Measurements from ENCODE around the gene SLC25A43. TPM values are rescaled to one million over a fixed set of nuclear protein-coding genes. Genes with fewer than 3 reads are reported as not detected.

Gene SLC25A43
- total RNA-seq, 2 experiments from 2014 or later = 13.7 to 15.6 TPM

DNA sequence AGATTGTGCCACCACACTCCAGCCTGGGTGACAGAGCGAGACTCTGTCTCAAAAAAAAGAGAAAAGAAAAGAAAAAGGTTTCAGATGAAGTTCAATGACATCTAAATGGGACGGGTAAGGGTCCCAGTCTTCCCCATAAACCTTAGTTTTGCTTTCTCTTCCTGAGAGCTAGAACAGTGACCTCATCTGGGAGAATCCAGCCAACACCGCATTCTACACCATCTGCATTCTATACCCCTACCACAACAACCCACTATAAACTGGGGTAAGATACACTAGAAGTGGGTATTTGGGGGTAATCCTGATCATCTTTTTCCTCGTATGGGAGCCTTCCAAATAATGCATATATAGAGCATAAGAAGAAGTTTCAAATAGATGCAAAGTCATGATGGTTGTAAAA is 18.2 kb downstream of the SLC25A43 start:
- no peaks in the 10 kb centered on the region for H4K20me1 ChIP-seq (ENCODE audit: insufficient read depth, low read length)
- H3K9me3 ChIP-seq (ENCODE audit: low read length) = no peaks in the 10 kb centered on the region
- H3K79me2 ChIP-seq (ENCODE audit: insufficient read depth, low read depth, low read length) = no peaks in the 10 kb centered on the region
- H3K36me3 ChIP-seq (ENCODE audit: insufficient read depth, low read length) = no peaks in the 10 kb centered on the region
- BruUV-seq (replicated peaks) = no TSS peak
- no peak overlapping the region for H3K4me2 ChIP-seq (ENCODE audit: low read length)
- CTCF ChIA-PET (ENCODE audit: unreplicated experiment) = no interaction called here
- intact Hi-C loops (cut with micrococcal nuclease; ENCODE audit: unreplicated experiment) = loop anchor here (10.0 kb wide), 1 partner anchor 97 kb away; no protein-coding TSS in a partner anchor
- DNase-seq (ENCODE audit: low spot score) = no peak
- POLR2A ChIA-PET = no interaction called here
- no peak overlapping the region for H3K27ac ChIP-seq (ENCODE audit: low read depth, low read length, poor library complexity, severe bottlenecking)
- H3K4me3 ChIP-seq (ENCODE audit: low read depth, low read length, poor library complexity, severe bottlenecking) = no peak overlapping the region
- TF ChIP-seq, protein P1, sequence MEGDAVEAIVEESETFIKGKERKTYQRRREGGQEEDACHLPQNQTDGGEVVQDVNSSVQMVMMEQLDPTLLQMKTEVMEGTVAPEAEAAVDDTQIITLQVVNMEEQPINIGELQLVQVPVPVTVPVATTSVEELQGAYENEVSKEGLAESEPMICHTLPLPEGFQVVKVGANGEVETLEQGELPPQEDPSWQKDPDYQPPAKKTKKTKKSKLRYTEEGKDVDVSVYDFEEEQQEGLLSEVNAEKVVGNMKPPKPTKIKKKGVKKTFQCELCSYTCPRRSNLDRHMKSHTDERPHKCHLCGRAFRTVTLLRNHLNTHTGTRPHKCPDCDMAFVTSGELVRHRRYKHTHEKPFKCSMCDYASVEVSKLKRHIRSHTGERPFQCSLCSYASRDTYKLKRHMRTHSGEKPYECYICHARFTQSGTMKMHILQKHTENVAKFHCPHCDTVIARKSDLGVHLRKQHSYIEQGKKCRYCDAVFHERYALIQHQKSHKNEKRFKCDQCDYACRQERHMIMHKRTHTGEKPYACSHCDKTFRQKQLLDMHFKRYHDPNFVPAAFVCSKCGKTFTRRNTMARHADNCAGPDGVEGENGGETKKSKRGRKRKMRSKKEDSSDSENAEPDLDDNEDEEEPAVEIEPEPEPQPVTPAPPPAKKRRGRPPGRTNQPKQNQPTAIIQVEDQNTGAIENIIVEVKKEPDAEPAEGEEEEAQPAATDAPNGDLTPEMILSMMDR (conservative IDR thresholded peaks at IDR 0.05; ENCODE audit: low read length) = no peak
- no peak for TF ChIP-seq EZH2phosphoT487 (IDR thresholded peaks at IDR 0.05; ENCODE audit: borderline replicate concordance, low read depth, low read length)
- no peaks in the 10 kb centered on the region for H3K4me1 ChIP-seq (ENCODE audit: insufficient read depth, low read length, poor library complexity, severe bottlenecking)
- no peaks in the 10 kb centered on the region for H3K9me2 ChIP-seq (ENCODE audit: insufficient read depth, low read length)
- H2AFZ ChIP-seq (ENCODE audit: low read length) = no peak overlapping the region

DNA sequence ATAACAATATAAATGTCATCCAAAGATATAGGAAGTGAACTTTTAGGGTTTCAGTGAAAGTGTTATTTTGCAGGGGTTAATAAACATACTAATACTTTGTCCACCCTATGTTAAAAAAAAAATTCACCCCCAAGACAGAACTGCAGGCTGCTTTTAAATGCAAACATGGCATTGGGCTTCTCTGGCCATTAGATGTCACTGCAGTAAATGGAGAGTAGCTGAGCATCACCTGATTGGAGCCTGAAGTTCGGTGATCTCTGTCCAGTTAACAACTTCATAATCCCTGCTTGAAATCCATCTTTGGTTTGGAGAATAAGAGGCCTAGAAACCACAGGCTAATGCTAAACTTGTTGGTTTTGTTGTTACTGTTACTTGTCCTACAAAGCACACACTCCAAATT is 18.7 kb downstream of the SLC25A43 start:
- Histone ChIP-seq H3K9me2 (ENCODE audit: insufficient read depth, low read length) (no peaks in the 10 kb centered on the region), H3K4me2 (ENCODE audit: low read length) (no peak overlapping the region), H3K4me3 (ENCODE audit: low read depth, low read length, poor library complexity, severe bottlenecking) (no peak overlapping the region), H4K20me1 (ENCODE audit: insufficient read depth, low read length) (no peaks in the 10 kb centered on the region), H2AFZ (ENCODE audit: low read length) (no peak overlapping the region), H3K9me3 (ENCODE audit: low read length) (no peaks in the 10 kb centered on the region), H3K79me2 (ENCODE audit: insufficient read depth, low read depth, low read length) (no peaks in the 10 kb centered on the region), H3K36me3 (ENCODE audit: insufficient read depth, low read length) (no peaks in the 10 kb centered on the region), H3K27ac (ENCODE audit: low read depth, low read length, poor library complexity, severe bottlenecking) (no peak overlapping the region), H3K4me1 (ENCODE audit: insufficient read depth, low read length, poor library complexity, severe bottlenecking) (no peaks in the 10 kb centered on the region)
- intact Hi-C loops (cut with micrococcal nuclease; ENCODE audit: unreplicated experiment) = loop anchor here (10.0 kb wide), 1 partner anchor 97 kb away; no protein-coding TSS in a partner anchor
- TF ChIP-seq EZH2phosphoT487 (IDR thresholded peaks at IDR 0.05; ENCODE audit: borderline replicate concordance, low read depth, low read length) = no peak
- TF ChIP-seq, protein P1 (conservative IDR thresholded peaks at IDR 0.05; ENCODE audit: low read length) = peak; percentile 73
- BruUV-seq (replicated peaks) = no TSS peak
- peak; percentile 36 for DNase-seq (ENCODE audit: low spot score)
- ChIA-PET CTCF (ENCODE audit: unreplicated experiment) (no interaction called here), POLR2A (no interaction called here)

DNA sequence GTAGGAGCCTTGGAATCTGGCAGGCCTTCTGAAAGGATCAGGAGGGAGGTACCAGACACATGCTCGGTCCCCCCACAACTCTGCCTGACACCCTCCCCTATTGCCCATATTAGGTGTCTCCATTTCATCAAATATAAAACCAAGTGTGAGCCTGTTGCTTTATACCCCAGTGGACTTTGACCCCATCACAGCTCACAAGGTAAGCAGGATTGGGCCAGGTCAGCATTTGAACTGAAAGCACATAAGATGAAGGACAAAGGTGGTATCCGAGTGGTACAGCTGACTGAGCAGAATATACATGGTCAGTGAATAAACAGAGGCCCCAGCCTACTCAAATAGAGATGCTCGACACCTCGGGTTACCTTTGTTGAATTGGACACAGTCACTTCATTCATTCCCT is 20.0 kb downstream of the SLC25A43 start:
- Histone ChIP-seq H3K9me3 (ENCODE audit: low read length) (no peaks in the 10 kb centered on the region), H4K20me1 (ENCODE audit: insufficient read depth, low read length) (no peaks in the 10 kb centered on the region), H3K4me1 (ENCODE audit: insufficient read depth, low read length, poor library complexity, severe bottlenecking) (no peaks in the 10 kb centered on the region), H3K79me2 (ENCODE audit: insufficient read depth, low read depth, low read length) (no peaks in the 10 kb centered on the region), H3K27ac (ENCODE audit: low read depth, low read length, poor library complexity, severe bottlenecking) (no peak overlapping the region), H2AFZ (ENCODE audit: low read length) (no peak overlapping the region), H3K36me3 (ENCODE audit: insufficient read depth, low read length) (no peaks in the 10 kb centered on the region), H3K4me2 (ENCODE audit: low read length) (no peak overlapping the region), H3K4me3 (ENCODE audit: low read depth, low read length, poor library complexity, severe bottlenecking) (no peak overlapping the region), H3K9me2 (ENCODE audit: insufficient read depth, low read length) (no peaks in the 10 kb centered on the region)
- BruUV-seq (replicated peaks) = no TSS peak
- no peak for DNase-seq (ENCODE audit: low spot score)
- POLR2A ChIA-PET = no interaction called here
- no peak for TF ChIP-seq EZH2phosphoT487 (IDR thresholded peaks at IDR 0.05; ENCODE audit: borderline replicate concordance, low read depth, low read length)
- TF ChIP-seq, protein P1 (conservative IDR thresholded peaks at IDR 0.05; ENCODE audit: low read length) = no peak
- intact Hi-C loops (cut with micrococcal nuclease; ENCODE audit: unreplicated experiment) = loop anchor here (10.0 kb wide), 1 partner anchor 96 kb away; no protein-coding TSS in a partner anchor
- CTCF ChIA-PET (ENCODE audit: unreplicated experiment) = no interaction called here

All from OCI-LY7 (cell line).